ENCODE data around the gene AJUBA.

The AJUBA gene

DNA sequence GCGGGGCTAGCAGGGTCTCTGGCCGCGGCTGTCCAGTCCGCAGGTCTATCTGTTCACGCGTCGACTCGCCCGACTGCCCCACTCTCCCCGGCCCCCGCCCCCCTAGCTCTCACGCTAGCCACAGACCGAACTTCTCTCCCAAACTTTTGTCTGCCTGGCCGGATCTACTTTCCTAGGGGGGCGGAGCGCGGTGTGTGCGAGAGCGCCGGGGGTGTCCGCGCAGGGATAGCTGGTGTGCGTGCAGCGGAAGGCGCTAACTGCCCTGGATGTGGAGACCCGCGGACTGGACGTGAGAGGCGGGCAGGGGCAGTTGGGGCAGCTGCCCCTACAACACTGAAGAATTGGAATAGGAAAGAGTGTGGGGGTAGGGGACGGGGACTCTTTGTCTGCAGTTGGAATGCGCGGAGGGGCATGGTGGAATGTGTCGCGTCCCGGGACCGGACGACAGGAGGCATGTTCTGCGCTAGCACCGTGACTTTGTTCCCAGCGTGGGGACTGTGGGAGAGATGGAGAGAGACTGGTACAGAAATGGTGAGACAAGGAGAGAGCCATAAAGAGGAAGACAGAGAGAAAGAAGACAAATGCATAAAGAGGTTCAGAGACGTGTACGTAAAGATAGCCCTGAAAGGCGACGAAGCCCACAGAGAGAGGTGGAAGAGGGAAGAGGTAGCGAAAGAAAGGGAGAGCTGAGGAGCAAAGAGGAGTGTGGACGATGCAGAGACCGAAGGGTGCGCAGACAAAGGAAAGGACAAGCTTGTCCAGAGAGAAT is at the start of gene AJUBA:
Gene AJUBA, minus strand, starts transcription at position 75 of the 769 bp plus-strand sequence. CDS start 285 bp downstream, outside the sequence.
- peak within 1 kb of the TSS; percentile 84 for H3K4me3 ChIP-seq (ENCODE audit: low read depth, low read length)
- TF ChIP-seq CTCF (IDR thresholded peaks at IDR 0.05; ENCODE audit: insufficient read depth, low read depth, low read length, missing control alignments), result peak; percentile 3
- peak; percentile 87 for DNase-seq (ENCODE audit: low read depth)

GRCh38 chr14:23030936-23031335 is 48.6 kb upstream of the AJUBA start:
- no peak for DNase-seq (ENCODE audit: low read depth)
- no peak overlapping the region for H3K4me3 ChIP-seq (ENCODE audit: low read depth, low read length)
- no peak for TF ChIP-seq CTCF (IDR thresholded peaks at IDR 0.05; ENCODE audit: insufficient read depth, low read depth, low read length, missing control alignments)

DNA sequence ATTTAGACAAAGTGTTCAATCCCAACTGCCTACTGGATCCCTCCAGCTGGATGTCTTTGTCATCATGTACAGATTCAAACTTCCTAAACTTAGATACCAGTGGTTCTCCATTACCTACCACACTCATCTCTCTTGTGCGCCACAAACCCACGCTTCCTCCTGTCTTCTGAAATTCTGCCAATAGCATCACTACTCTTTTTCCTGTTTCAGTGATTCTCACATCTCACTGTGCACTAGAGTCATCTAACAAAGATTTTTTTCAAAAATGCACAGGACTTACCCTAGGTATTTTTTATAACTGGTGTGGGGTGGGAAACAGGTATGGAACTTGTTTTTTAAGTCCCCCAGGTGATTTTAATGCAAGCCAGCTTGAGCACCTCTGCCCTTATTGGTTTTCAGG is 46.4 kb upstream of the AJUBA start:
- DNase-seq (ENCODE audit: low read depth), result no peak

DNA sequence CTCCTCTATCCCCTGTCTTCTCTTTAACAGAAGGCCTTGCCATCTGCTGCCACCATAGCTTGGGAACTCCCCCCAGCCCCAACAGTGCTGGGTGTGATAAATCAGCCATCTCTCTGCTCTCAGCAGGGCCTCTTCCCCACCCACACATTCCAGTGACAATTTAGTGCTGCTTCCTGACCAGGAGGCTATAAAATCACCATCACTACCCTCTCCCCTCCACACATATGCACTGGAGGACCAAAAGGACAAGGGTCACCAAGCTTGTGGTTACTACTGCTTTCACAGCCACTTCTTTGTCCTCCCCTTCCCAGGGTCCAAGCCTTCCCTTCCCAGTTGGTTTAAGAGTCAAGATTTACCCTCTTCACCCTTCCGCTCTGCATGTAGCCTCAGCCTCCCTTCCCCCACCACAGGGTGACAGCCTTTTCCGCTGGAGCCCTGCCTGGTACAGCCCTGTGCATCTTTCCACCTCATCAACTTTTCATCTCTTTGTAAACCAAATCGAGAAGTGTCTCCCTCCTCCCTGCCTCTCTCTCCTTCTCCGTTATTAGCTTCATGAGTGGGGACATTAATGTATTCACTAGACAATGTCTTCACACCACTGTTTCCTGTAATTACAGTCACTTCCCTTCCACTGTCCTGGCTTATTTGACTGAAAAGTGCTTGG is 42.9 kb upstream of the AJUBA start:
- TF ChIP-seq CTCF (IDR thresholded peaks at IDR 0.05; ENCODE audit: insufficient read depth, low read depth, low read length, missing control alignments), result no peak
- H3K4me3 ChIP-seq (ENCODE audit: low read depth, low read length), result no peak overlapping the region
- DNase-seq (ENCODE audit: low read depth), result no peak

More for the DNA sequence above, 46.4 kb upstream of the AJUBA start:
- TF ChIP-seq CTCF (IDR thresholded peaks at IDR 0.05; ENCODE audit: insufficient read depth, low read depth, low read length, missing control alignments), result no peak
- H3K4me3 ChIP-seq (ENCODE audit: low read depth, low read length), result no peak overlapping the region

GRCh38 chr14:23024612-23025075 is 42.3 kb upstream of the AJUBA start:
- no peak overlapping the region for H3K4me3 ChIP-seq (ENCODE audit: low read depth, low read length)
- no peak for DNase-seq (ENCODE audit: low read depth)
- TF ChIP-seq CTCF (IDR thresholded peaks at IDR 0.05; ENCODE audit: insufficient read depth, low read depth, low read length, missing control alignments), result no peak

- DNase-seq (ENCODE audit: low read depth), result no peak
- no peak overlapping the region for H3K4me3 ChIP-seq (ENCODE audit: low read depth, low read length)
- no peak for TF ChIP-seq CTCF (IDR thresholded peaks at IDR 0.05; ENCODE audit: insufficient read depth, low read depth, low read length, missing control alignments)
These were observed 41.4 kb upstream of the AJUBA start for GRCh38 chr14:23023795-23024152.
